Measurements from ENCODE around the gene PPP6R1.

PPP6R1 gene

DNA sequence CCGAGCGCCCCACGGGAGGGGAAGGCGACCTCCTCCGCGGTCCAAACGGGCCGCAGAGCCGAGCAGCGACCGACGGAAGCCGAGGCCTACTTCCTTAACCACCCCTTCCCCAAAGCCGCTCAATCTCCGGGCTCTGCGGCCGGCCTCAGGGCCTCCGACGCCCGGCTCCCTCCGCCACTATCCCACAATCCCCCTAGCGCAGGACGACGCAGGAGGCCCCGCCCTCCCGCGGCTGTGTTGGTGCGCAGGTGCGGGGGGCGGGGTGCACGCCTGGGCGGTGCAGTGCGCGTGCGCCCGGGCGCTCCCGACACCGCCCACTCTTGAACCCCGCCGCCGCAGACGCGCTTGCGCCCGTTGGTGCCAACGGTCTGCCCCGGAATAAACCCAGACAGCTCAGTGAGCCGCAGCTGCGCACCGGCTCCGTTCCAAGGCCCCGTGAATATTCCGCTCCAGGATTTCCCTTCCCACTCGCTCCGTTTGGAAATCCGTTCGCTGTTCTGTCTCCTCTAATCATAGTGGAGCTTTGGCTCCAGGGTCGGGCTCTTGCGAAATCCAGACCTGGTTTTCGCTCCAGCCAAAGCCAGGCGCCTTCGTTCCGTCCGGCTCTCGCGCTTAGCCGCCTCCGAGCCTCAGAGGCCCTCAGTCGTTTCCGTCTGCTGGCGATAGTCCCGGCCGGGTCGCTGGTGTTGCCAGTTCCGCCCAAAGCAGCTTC, at the start of gene PPP6R1:
Gene PPP6R1 (minus strand): TSS at position 190 of the 712 bp plus-strand sequence. CDS start 11,914 bp downstream, outside the sequence.
- DNase-seq, result peak; percentile 99

- DNase-seq, result no peak
These were observed 49.5 kb upstream of the PPP6R1 start for GRCh38 chr19:55308281-55308680.

- DNase-seq, result no peak
These were observed 47.9 kb upstream of the PPP6R1 start for GRCh38 chr19:55306712-55307111.

- peak; percentile 12 for DNase-seq
These were observed 47.3 kb upstream of the PPP6R1 start for GRCh38 chr19:55305983-55306562.

DNA sequence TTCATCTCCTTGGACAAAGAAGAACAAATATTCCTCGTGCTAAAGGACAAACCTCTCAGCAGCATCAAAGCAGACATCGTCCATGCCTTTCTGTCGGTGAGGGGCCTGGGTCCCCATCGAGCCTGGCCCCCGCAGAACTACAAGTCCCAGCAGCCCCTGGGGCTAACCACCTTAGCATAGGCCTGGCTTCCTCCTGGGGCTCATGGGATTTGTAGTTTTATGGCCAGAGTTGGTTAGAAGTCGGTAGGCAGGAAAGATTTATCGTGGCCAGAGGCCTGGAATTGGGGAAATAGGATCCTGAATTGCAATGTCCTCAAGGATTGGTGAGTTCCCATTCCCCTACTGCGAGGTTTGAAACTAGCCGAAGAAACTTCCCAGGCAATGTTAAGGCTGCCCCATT, 46.7 kb upstream of the PPP6R1 start:
- DNase-seq, result peak; percentile 62

DNA sequence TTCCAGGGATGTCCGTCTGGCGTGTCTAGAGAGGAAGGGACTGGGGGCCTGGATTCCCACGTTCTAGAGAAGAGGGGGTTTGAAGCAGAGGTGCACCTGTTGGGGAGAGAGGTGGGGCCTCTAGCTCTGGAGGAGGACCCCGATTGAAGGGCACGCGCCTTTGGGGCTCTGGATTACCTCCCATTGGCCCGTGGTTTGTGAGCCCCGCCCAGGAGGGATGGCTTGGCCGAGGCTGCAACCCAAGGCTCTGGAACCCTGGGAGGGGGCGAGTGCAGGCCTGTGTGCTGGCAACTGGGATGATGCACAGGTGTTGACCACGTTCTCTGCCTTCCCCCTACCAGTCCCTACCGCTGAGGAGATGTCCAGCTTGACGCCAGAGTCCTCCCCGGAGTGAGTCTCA, 46.2 kb upstream of the PPP6R1 start:
- no peak for DNase-seq

DNA sequence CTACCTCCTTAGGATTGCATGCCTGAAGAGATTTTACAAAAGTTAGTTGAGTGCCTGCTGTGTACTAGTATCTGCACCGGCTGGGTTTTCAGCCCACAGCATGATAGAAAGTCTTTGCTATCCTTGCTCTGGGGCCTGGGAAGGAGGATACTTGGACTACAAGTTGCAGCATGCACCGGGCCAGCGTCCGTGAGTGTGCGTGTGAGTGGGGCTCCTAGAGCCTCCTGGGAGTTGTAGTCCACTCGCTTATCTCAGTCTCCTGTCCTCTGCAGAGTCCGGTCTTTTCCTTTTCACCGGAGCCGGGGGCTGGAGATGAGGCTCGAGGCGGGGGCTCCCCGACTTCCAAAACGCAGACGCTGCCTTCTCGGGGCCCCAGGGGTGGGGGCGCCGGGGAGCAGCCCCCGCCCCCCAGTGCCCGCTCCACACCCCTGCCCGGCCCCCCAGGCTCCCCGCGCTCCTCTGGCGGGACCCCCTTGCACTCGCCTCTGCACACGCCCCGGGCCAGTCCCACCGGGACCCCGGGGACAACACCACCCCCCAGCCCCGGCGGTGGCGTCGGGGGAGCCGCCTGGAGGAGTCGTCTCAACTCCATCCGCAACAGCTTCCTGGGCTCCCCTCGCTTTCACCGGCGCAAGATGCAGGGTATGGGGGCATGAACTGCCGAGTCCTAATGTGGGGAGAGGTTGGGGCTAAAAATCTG, 45.6 kb upstream of the PPP6R1 start:
- peak; percentile 56 for DNase-seq

DNA sequence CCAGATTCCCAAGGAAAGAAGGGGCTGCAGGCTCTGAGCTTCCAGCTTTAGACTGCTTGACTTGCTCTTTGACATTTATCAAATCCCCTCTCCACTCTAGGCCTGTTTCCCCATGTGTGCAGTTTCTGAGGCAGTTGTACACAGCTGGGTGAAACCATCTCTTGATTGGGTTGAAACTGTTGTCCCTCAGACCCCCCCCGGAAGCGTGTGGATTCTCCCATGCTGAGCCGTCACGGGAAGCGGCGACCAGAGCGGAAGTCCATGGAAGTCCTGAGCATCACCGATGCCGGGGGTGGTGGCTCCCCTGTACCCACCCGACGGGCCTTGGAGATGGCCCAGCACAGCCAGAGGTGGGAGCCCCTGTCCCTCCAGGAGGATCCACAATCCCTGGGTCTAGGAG, 44.7 kb upstream of the PPP6R1 start:
- no peak for DNase-seq

GRCh38 chr19:55302318-55302703, 43.5 kb upstream of the PPP6R1 start:
- no peak for DNase-seq

DNA sequence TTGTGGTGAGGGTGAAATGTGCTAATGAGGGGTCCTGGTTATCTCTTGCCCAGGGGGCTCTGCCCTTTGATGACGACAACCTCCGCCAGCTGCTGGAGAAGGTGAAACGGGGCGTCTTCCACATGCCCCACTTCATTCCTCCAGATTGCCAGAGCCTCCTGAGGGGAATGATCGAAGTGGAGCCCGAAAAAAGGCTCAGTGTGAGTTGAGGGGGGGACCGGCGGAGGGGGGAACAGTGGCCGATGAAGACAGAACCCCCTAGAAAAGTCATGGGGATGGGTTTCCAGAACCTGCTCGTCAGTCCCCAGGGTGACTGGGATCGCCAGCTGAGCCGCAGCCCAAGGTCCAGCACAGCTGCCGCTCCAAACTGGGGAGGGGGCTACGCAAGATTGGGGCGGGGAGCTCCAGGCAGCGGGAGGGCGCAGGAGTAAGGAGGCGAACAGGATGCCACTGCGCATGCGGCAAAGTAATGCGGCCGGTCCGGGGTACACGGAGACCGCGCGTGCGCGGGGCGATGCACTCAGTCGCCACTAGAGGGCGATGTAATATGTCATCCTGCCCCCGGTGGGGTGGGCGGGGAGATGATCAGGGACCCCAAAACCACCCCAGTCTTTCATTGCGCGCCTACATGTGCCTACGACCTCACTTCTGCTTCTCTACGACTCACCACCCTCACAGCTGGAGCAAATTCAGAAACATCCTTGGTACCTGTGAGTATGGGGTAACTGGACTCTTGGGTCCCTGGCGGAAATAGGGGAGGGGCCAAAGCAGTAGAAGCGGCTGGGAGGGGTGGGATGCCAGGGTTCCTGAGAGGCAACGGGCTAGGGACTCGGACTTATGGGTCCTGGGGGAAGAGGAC, 42.9 kb upstream of the PPP6R1 start:
- peak; percentile 89 for DNase-seq

- DNase-seq, result peak; percentile 46
These were observed 42.2 kb upstream of the PPP6R1 start for GRCh38 chr19:55300886-55301458.

- no peak for DNase-seq
These were observed 41.2 kb upstream of the PPP6R1 start for GRCh38 chr19:55299991-55300390.

DNA sequence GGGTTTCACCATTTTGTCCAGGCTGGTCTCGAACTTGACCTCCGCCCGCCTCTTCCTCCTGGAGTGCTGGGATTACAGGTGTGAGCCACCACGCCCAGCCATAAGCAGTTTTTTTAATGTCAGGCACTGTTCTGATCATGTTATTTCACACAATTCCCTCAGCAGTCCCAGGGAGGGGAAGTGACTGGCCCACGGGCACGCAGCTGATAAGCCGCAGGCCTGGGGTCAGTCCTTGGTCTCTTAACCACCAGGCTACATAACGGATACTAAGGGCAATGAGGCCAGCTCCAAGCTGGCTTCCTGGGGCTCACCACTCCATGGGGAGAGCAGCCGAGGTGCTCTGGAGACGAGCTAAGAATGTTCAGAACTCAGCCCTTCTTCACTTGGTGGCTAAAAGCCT, 38.5 kb upstream of the PPP6R1 start:
- DNase-seq, result no peak

DNA sequence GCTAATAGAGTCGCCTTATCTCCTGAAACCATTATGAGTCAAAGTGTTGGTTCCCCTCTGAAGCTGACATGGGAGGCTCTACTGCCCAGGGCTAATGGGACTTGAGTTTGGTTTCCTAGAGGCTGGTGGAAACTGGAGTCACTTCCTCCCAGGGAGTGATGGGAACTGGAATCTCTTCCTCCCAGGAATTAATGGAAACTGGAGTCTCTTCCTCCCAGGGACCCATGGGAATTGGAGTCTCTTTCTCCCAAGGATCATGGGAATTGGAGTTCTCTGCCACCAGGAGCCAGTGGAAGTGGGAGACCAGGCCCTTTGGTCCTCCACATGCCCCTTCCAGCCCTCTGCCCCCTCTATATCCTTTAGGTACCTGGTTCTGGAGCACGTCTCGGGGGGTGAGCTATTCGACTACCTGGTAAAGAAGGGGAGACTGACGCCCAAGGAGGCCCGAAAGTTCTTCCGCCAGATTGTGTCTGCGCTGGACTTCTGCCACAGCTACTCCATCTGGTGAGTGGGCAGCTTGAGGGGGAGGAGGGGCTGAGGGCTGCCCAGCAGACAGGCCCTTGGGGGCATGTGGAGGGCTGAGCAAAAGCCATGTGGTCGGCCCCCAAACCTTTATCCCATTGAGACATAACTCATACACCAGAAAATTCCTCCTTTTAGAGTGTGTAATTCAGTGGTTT, 30.4 kb upstream of the PPP6R1 start:
- DNase-seq, result peak; percentile 36

DNA sequence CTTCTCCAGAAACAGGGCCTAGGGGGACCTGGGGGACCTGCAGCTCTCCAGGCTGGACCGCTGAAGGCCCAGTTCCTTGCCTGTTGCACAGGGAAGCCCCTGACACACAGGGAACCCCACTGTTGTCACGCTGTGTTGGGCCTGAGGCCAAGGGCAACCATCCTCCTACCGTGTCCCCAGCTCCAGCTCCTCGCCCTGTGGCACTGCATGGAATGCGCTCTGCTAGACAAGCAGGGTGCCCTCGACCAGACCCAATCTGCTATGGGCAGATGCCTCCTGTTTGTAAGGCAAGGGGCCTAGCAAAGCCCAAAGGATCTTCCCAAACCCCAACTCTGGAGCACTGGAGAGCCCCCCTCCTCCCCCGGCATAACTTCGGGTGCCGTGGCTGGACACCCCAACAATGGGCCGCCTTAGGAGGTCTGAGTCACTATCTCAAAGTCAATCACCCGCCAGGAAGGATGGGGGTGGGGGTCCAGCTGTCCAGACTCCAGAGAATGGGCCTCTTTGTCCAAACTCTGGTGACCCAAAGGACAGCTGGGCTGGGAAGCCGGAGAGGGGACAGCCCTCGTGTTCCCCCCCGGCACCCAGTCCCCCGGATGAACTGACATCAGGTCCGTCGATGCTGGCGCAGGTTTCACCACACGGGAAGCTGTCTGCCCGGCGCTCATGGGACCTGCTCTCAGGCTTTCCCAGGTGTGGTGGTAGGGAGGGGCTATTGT, 28.7 kb upstream of the PPP6R1 start:
- no peak for DNase-seq

DNA sequence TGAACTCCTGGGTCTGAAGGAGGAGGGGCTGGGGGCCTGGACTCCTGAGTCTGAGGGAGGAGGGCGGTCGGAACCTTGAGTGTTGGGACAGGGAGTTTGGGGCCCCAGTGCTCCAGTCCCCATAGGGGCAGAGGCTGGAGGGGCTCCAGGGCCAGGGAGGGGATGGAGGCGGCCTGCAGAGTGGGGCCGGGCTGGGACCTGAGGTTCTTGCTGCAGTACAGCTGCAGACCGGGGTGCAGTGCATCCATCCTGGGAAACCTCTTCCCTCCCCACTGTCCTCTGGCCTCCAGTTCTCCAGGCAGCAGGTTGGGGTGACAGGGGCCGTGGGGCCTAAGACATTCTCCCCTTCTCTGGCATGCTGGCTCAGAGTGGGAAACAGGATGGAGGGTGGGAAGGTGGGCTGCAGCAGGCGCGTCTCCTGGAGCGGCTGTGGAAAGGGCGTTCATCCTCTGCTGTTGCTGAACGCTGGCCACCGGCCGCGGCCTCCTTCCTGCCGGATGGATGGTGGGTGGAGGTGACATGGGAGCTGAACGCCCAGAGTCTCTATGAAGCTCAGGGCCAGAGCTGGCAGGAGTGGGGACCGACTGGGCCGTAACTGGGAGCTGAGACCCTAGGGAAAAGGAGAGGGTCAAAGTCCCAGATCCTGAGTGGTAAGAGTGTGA, 26.5 kb upstream of the PPP6R1 start:
- DNase-seq, result no peak

- DNase-seq, result peak; percentile 57
These were observed 25.7 kb upstream of the PPP6R1 start for GRCh38 chr19:55284405-55285058.

GRCh38 chr19:55283548-55284377, 24.9 kb upstream of the PPP6R1 start, which contains the start of gene BRSK1:
BRSK1 (plus strand) TSS chr19:55283997; CDS start chr19:55284443, 446 bp downstream.
- DNase-seq, result peak; percentile 92
